H1 (cell line): Measurements from ENCODE around the gene SPEM1. TPM values are rescaled to one million over a fixed set of nuclear protein-coding genes. Genes with fewer than 3 reads are reported as not detected.
A peak's percentile ranks its signal among the peaks of the same experiment; 100 is the strongest.

Source experiments
- ATF3 ChIP-seq: IDR thresholded peaks from 2 replicates; pipeline ENCODE4 v1.6.1; 2011; ENCODE audit warnings: low read depth, mild to moderate bottlenecking, low read length; ENCODE audit not compliant: insufficient read depth
- BCL11A ChIP-seq, 2 experiments: IDR thresholded peaks; one replicate each; pipeline ENCODE4 v1.6.1; 2011; ENCODE audit warnings: low read depth in 2 of 2, low read length in 2 of 2, mild to moderate bottlenecking in 2 of 2
- CBX5 ChIP-seq: fragments of 300-800, 300-1000 bp; sonication (generic); IDR thresholded peaks from 2 replicates; pipeline ENCODE4 v1.7.1; 2016; ENCODE audit warnings: antibody characterized with exemption, low read length, low read depth
- CHD1 ChIP-seq: IDR thresholded peaks from 2 replicates; pipeline ENCODE4 v1.6.1; 2012; ENCODE audit warnings: low read depth, low read length, improper control_type of control experiment
- CTBP2 ChIP-seq: IDR thresholded peaks from 2 replicates; pipeline ENCODE4 v1.7.0; 2011; ENCODE audit warnings: borderline replicate concordance, mild to moderate bottlenecking, moderate library complexity, mixed read lengths, low read length; ENCODE audit not compliant: insufficient read depth, insufficient read length
- EGR1 ChIP-seq: IDR thresholded peaks from 2 replicates; pipeline ENCODE4 v1.6.1; 2011; ENCODE audit warnings: low read depth, low read length, borderline replicate concordance
- EP300 ChIP-seq, 2 experiments: IDR thresholded peaks; 1 replicate in 1 of 2; 2 replicates in 1 of 2; pipeline ENCODE4 v1.6.1; 2011 to 2012; ENCODE audit warnings: low read depth in 2 of 2, low read length in 2 of 2, mild to moderate bottlenecking in 2 of 2, borderline replicate concordance in 1 of 2, inconsistent platforms in 1 of 2, moderate library complexity in 1 of 2
- EZH2 ChIP-seq: fragments of 200-600 bp; sonication (generic); IDR thresholded peaks from 2 replicates; pipeline ENCODE4 v1.7.1; 2012; ENCODE audit warnings: low read depth, mild to moderate bottlenecking, moderate library complexity, low read length, inconsistent platforms; ENCODE audit not compliant: severe bottlenecking
- GABPA ChIP-seq: IDR thresholded peaks from 2 replicates; pipeline ENCODE4 v1.6.1; 2011; ENCODE audit warnings: mild to moderate bottlenecking, low read length, moderate library complexity, borderline replicate concordance; ENCODE audit not compliant: insufficient read depth
- KDM4A ChIP-seq: IDR thresholded peaks from one replicate; pipeline ENCODE4 v1.7.1; 2012; ENCODE audit warnings: low read depth, mild to moderate bottlenecking, moderate library complexity, low read length, inconsistent platforms; ENCODE audit not compliant: severe bottlenecking
- NANOG ChIP-seq: IDR thresholded peaks from 2 replicates; pipeline ENCODE4 v1.6.1; 2011; ENCODE audit warnings: low read length, low read depth, mild to moderate bottlenecking, inconsistent platforms; ENCODE audit not compliant: insufficient read depth, poor library complexity, severe bottlenecking
- RXRA ChIP-seq: IDR thresholded peaks from 2 replicates; pipeline ENCODE4 v1.6.1; 2011; ENCODE audit warnings: low read depth, mild to moderate bottlenecking, low read length, moderate library complexity; ENCODE audit not compliant: insufficient read depth
- SIX5 ChIP-seq: IDR thresholded peaks from 2 replicates; pipeline ENCODE4 v1.6.1; 2011; ENCODE audit warnings: mild to moderate bottlenecking, low read depth, low read length
- TCF12 ChIP-seq: IDR thresholded peaks from 2 replicates; pipeline ENCODE4 v1.6.1; 2011; ENCODE audit warnings: low read depth, mild to moderate bottlenecking, low read length
- ZNF274 ChIP-seq: IDR thresholded peaks from 2 replicates; pipeline ENCODE4 v1.7.0; 2012; ENCODE audit warnings: low read length, borderline replicate concordance; ENCODE audit errors: extremely low read depth
- polyA plus RNA-seq, 7 experiments: library from polyadenylated mRNA; depleted of rRNA in 3 of 7; stranded (reverse) in 5 of 7; unstranded in 2 of 7; fragments of >200 nt in 5 of 7; fragments of 200-250 nt in 2 of 7; gene quantifications; 1 replicate in 5 of 7; 2 replicates in 1 of 7; 4 replicates in 1 of 7; pipeline versions ENCODE4 v1.2.1 to v1.2.3, GENCODE V29; 2011 to 2013; ENCODE audit warnings: missing spikeins in 2 of 7, mixed read lengths in 2 of 7
- total RNA-seq: library from RNA; stranded (reverse); fragmentation: NEBNext Ultra II Directional; extraction: Animal tissue kit (Norgen Biotek cat#: 25700); gene quantifications from 2 replicates; pipeline ENCODE4 v1.2.1, GENCODE V29; 2021
- TF ChIP-seq, protein P1 (sequence below): IDR thresholded peaks from 2 replicates; pipeline ENCODE4 v1.6.1; 2012; ENCODE audit warnings: inconsistent platforms
- TF ChIP-seq, protein P2 (sequence below): IDR thresholded peaks from 2 replicates; pipeline ENCODE4 v1.6.1; 2012; ENCODE audit warnings: low read length, inconsistent platforms
- TF ChIP-seq, protein P3 (sequence below): IDR thresholded peaks from 2 replicates; pipeline ENCODE4 v1.6.1; 2011; ENCODE audit warnings: low read length, improper control_type of control experiment

The SPEM1 gene
- total and polyA plus RNA-seq, 2 of the 8 experiments (the other 6 are each of a cell fraction or from before 2014, with no cell fraction given): not detected

DNA sequence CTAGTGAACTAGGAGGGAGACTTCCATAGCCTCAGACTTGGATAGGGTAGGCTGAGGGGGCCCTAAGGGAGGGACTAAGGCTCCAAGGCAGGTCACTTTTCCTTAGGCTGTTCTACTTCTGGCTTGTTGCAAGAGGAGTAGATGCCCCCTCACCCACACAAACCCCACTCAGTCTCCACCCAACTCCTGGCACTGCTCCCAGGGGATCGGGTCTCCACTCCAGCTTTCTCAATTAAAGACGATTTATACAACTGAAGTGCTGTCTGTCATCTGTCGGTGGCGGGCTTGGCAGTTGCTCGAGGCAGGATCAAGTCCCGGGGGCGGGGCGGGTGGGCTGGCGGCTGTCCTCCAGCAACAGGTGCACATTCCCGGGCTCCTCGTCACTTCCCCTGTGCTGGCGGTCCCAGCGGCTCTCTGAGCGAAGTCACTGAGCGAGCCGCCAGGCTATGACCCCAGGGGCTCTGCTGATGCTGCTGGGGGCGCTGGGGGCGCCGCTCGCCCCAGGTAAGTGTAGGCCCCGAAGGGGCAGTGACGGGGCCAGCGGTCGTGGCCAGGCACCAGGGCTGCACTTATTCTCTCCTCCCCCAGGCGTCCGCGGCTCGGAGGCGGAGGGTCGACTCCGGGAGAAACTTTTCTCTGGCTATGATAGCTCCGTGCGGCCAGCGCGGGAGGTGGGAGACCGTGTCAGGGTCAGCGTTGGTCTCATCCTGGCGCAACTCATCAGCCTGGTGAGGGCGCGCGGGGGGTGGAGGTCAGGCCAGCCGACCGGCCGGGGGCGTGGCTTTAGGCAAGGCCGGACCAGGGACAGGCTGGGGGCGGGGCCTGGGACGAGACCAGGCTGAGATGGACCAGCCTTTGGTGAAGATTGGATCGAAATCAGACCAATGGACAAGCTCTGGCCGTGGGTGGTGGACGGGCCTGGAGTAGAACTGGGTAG lies 24.8 kb downstream of the SPEM1 start, which contains the start of gene CHRNB1 (continued):
- TF ChIP-seq, protein P1, sequence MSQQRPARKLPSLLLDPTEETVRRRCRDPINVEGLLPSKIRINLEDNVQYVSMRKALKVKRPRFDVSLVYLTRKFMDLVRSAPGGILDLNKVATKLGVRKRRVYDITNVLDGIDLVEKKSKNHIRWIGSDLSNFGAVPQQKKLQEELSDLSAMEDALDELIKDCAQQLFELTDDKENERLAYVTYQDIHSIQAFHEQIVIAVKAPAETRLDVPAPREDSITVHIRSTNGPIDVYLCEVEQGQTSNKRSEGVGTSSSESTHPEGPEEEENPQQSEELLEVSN: no peak
- no peak for TF ChIP-seq EP300 (IDR thresholded peaks at IDR 0.05; ENCODE audit: borderline replicate concordance in 1 of 2, low read depth in 2 of 2, low read length in 2 of 2)
- TF ChIP-seq GABPA: no peak
- no peak for TF ChIP-seq SIX5
- no peak for TF ChIP-seq EZH2
- no peak for TF ChIP-seq BCL11A (IDR thresholded peaks at IDR 0.05; ENCODE audit: low read depth in 2 of 2, low read length in 2 of 2)
- TF ChIP-seq NANOG: no peak
- no peak for TF ChIP-seq EGR1
- TF ChIP-seq, protein P2, sequence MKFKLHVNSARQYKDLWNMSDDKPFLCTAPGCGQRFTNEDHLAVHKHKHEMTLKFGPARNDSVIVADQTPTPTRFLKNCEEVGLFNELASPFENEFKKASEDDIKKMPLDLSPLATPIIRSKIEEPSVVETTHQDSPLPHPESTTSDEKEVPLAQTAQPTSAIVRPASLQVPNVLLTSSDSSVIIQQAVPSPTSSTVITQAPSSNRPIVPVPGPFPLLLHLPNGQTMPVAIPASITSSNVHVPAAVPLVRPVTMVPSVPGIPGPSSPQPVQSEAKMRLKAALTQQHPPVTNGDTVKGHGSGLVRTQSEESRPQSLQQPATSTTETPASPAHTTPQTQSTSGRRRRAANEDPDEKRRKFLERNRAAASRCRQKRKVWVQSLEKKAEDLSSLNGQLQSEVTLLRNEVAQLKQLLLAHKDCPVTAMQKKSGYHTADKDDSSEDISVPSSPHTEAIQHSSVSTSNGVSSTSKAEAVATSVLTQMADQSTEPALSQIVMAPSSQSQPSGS: no peak
- no peak for TF ChIP-seq RXRA
- TF ChIP-seq TCF12: no peak
- TF ChIP-seq CHD1: no peak
- no peak for TF ChIP-seq ATF3
- no peak for TF ChIP-seq ZNF274
- TF ChIP-seq CBX5: no peak
- peak; percentile 25 for TF ChIP-seq CTBP2
- TF ChIP-seq KDM4A: peak; percentile 84
- TF ChIP-seq, protein P3, sequence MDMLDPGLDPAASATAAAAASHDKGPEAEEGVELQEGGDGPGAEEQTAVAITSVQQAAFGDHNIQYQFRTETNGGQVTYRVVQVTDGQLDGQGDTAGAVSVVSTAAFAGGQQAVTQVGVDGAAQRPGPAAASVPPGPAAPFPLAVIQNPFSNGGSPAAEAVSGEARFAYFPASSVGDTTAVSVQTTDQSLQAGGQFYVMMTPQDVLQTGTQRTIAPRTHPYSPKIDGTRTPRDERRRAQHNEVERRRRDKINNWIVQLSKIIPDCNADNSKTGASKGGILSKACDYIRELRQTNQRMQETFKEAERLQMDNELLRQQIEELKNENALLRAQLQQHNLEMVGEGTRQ: no peak
